Measurements from ENCODE around the gene KPNA3.

GRCh38 chr13:49836516-49836915, 44.0 kb upstream of the KPNA3 start:
- TF ChIP-seq CTCF (IDR thresholded peaks at IDR 0.05; ENCODE audit: poor library complexity, severe bottlenecking) (no peak), REST (IDR thresholded peaks at IDR 0.05; ENCODE audit: borderline replicate concordance) (no peak), POLR2AphosphoS5 (IDR thresholded peaks at IDR 0.05) (no peak), EP300 (conservative IDR thresholded peaks at IDR 0.05; ENCODE audit: poor library complexity, severe bottlenecking) (no peak)
